ENCODE data around the gene MEGF11.
A peak's percentile ranks its signal among the peaks of the same experiment; 100 is the strongest.

The MEGF11 gene

DNA sequence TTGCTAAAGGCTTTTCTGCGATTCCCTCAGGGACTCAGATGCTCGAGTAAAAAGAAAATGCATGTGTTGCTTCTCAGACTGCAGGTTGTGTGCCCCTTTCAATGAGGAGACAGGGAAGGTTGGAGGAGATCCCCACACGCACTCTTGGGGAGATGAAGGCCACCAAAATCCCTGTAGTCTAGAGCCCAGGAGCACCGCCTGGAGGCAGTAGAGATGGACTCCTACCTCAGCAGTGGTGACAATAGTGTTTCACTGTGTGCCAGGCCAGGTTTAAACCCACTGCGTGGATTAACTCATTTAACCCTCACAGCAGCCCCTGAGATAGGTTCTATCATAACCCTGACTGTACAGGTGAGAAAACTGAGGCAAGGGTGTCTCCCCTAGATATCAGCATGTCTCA, 15.2 kb downstream of the MEGF11 start:
- no peak for DNase-seq

DNA sequence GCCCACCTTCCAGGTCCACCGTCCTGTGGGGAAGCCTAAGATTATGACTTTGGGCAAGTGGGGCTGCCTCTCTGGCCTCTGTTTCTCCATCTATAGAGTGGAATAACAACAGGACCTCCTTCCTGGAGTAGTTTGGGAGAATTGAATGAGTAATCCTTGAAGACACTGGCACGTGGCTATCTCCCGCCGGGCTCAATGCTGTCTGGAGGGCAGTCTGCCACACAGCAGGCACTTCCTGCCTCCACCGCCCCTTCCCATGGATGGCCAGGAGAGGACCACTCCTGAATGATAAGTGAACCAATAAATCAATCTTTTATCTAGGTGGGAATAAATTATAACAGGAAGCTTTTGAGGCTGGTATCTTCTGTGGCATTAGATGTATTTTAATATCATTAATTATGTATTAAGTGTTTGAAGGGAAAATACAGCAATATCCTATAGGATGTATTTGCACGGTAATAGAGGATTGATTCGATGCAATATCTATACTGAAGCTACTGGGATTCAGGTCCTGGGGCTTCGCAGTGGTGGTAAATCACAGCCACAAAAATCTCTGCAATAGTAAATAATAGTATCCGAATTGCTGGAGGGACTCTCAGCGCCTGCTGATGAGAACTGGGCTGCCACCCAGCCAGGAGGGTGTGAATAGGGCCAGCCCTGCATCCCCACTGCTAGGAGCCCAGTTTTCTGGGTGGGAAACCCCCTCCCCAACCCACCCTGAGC, 15.9 kb downstream of the MEGF11 start:
- no peak for DNase-seq

DNA sequence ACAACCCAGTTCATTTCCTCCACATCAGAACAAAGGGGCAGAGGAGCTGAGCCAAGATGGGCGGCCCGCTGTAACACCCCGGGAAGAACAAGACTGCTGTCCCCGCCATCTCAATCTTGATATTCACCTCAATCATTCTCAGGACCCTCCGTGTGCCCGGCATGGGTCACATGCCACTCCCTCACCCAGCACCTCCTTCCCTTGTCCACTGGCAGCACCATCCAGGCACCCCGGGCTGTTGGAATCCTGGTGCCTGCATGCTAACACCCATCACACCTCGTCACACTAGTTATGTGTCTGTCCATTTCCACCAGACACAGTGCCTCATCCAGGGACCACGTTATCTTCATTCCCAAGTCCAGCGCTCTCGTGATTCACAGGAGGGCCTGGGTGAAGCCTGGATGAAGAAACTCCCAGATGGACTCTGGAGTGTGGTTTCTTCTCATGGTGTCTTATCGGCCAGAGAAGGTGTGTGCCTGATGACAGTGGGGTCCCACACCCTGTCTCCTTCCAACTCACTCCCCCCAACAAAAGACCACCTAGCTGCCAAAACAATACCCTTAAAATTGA, 16.7 kb downstream of the MEGF11 start:
- no peak for DNase-seq

DNA sequence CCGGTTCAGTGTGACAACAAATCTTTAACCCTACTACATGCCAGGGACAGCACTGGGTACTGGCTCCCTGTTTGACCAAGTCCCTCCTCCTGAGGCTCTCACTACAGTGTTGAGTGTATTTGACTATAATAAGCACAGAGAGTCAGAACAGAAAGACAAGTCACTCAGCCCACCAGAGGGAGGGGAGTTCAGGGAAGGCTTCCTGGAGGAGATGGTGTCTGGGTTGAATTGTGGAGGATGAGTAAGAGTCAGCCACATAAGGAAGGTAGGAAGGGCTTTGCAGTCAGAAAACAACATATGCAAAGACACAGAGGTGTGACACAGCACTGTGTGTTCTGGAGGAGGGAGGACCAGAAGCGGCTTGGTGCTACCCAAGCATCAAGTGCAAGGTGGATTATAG, 17.7 kb downstream of the MEGF11 start:
- no peak for DNase-seq

DNA sequence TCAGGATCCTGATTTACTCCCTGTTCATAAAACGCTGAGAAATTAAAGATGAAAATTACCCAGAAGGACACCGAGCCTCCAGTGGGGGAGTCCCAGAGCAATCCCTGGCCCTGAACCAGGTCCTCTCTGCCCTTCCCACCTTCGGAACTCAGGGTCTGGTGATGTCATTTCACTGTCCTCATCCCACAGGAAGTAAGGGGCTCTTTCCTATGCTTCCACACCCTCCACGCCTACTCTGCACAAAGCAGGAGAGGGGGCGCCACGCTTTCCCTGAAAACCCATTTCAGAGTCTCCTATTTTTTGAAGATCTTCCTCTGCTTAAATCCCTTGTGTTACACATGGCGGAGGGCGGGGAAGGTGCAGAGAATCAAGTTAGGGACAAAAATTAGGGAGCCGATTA, 18.8 kb downstream of the MEGF11 start:
- DNase-seq, result no peak

DNA sequence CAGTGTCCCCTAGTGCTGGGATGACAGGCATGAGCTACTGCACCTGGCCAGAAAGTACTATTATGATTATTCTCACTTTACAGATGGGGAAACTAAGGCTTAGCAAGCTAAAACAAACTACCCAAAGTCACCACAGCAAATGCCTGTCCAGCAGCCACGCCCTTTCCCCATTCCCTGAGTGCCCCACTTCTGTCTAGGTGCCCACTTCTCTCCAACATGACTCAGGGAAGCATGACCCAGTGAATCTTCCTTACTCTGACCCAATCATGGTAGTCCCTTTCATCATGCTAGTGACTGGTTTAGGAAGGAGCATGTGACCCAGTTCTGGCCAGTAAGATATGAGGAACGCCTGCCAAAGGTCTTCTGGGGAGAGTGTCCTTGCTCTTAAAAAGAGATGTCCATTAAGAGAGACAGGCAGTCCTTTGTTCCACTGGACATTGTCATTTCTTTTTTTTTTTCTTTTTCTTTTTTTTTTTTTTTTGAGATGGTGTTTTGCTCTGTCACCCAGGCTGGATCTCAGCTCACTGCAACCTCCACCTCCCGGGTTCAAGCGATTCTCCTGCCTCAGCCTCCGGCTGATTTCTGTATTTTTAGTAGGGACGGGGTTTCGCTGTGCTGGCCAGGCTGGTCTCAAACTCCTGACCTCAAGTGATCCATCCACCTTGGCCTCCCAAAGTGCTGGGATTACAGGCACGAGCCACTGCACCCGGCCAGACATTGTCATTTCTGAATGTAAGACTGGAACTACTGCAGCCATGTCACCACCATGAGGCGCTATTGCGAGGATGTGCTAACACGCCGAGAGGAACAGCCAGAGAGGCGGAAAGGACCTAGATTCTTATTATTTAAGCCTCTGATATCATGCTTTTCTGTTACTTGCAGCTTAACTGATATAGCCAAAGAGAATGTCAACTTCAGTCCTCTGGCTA, 19.8 kb downstream of the MEGF11 start:
- peak; percentile 27 for DNase-seq

DNA sequence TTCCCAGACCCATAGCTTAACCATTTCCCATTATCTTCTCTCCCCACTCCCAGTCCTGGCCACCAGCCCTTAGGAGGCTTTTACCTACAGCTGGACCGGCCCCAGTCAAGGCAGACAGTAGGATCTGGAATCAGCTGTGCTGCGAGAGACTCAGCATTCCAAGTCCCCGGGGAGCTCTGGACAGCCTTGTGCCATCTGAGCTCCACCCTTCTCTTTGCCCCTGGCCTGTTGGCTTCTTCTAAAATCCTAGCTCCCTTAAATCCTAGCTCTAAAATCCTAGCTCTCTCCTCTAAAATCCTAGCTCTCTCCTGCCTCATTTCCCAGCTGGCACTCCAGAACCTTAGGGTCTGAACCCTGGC, 21.3 kb downstream of the MEGF11 start:
- DNase-seq, result no peak

DNA sequence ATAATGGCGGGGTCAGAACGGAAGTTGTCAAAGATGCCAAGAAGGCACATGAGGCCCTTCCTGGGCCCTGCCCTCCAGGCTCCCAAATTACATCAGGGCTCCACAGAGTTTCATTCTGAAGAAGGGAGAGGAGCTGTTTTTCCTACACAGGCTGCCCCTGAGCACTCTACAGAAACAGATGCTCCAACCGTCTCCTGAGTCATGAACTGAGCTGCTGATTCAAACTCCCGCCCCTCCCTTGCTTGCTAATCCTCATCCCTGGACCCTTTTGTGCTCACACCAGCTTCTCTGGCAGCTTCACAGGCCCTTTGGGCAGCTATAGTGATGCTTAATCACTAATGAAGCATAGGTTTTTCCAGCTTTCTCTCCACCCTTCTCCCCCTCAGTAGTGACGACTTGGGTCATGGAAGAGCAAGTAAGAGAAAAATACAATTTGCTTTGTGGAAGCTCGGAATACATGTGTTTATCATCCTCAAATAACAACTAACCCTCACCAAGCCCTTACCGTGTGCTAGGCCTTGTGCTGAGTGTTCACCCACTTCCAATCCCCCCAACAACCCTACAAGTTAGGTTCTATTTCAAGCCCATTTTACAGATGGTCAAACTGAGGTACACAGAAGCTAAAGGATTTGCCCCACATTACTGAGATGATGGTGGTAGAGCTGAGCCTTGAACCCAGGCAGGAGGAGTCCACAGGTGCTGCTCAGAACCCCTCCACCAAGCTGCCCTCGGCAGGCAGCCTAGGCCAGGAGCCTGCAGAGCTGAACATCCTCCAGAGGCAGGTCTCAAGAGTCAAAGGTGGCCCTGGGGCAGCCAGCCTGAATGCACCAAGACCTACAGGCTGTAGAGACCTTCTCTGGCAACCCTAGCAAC, 21.9 kb downstream of the MEGF11 start:
- peak; percentile 14 for DNase-seq

DNA sequence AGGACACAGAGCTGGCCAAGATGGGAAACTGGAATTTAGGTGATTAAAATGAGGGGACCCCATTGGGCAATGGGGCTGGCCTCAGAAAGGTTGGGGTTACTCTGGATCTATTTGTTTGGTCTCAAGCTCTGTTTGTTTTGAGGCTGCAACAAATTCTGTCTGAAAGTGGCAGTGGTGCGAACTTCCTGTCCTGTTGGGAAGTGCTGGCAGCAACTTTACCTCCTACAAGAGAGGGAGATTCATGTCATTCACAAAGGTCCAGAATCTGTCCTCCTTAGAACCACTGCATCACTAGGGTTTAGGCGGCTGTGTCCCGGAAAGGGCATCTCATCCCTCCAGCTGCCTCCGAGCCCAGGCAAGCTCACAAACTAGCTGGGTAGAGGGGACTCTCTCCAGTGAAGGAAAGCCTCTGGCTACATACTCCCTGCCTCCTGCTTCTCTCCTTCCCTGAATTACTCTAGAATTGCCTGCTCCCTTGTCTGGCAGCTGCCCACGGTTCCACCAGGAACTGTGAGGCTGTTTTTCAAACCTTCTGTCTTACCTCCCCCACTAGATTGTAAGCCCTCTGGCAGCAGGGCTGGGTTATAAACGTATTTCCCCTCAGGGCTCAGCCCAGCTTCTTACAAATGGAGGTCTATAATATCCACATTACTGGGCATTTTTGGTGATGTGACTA, 23.6 kb downstream of the MEGF11 start:
- no peak for DNase-seq

DNA sequence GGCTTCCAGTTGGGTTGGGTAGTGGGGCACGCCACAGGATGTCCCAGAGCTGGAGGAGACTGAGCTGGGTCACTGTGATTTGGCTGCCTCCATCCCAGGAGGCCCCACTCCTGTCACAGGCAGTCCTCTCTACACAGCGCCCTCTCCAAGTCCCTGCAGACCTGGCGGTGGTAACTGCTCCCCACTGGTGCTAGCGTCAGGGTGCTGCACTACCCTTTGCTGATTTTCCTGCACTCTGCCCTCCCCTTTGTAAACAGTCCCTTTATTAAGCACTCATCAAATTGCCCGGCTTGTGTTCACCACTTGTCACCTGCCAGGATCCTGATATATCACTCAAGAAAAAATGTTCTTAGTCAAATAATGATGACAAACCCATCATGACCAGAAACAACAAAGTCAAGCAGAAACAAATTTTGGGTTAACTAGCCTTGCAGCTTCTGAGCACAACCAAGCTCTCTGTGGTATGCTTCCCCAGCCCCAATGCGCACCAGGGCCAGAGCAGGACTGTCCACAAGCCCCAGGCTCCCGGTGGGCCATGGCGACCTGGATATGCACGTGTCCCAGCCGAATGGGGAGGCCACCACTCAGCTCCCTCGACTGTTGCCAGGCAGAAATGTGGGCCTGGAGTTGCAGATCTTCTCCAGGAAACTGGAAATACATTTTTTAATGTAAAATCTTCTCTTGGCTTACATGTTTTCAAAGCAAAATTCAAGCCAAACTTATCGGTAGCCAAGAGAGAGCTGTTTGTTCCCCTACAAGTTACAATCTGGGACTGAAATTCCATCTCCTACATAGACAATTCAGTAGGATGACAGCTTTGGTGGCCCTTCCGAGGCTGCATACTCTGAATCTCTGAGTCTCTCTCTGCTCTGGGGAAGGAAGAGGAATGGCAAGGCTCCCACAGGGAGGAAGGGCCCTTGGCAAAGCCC, 24.5 kb downstream of the MEGF11 start:
- DNase-seq, result no peak

DNA sequence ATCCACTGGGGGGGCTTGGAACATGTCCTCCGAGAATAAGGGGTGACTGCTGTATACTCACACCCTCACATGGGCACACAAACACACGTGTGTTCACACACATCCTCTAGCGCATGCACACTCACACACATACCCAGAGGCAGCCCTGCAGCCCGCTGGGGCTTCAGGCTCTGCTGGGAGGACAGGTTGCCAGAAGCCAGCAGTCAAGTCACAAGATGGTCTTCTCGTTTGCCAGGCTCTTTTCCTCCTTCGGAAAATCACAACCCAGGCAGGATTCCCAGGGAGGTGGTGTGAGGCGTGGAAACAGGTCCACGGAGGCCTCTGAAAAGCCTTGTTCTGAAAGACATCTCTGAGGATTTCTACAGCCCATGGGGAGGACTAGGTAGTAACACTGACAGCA, 26.8 kb downstream of the MEGF11 start:
- DNase-seq, result no peak

DNA sequence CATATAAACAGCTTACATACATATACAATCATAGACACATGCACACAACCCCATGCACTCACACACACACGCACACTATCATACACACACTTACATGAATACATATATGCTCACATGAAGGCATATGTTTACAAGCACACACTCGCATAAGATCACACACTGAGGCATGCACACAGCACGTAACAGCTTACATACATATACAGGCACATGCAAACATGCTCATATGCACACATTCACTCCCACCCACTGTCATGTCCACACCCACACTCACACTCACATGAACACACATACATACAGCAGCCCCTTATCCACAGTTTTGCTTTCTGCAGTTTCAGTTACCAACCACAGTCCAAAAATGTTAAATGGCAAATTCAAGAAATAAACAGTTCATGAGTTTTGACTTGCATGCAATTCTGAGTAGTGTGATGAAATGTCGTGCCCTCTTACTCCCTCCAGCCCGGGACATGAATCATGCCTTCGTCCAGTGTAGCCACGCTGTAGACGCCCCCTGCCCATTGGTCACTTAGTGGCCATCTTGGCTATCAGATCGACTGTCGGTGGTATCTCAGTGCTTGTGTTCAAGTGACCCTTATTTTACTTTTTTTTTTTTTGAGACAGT, 27.8 kb downstream of the MEGF11 start:
- DNase-seq, result no peak

DNA sequence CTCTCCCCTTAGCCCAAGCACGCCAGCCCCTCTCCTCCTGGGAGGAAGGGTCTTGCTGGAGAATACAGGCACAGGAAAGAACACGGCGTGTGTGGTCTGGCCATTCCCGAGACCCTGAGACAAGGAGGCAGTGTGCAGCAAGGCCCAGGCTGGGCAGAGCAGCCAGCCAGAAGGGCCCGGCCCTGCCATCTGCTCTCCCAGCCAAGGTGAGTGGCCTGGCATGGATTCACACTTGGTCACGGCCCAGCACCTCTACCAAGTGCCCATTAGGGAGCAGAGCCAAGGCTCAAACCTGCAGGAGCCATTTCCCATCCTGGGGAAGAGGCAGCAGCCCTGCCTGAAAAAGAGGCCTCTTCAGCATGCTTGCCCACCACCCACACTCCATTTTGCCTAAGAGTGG, 28.6 kb downstream of the MEGF11 start:
- DNase-seq, result no peak

DNA sequence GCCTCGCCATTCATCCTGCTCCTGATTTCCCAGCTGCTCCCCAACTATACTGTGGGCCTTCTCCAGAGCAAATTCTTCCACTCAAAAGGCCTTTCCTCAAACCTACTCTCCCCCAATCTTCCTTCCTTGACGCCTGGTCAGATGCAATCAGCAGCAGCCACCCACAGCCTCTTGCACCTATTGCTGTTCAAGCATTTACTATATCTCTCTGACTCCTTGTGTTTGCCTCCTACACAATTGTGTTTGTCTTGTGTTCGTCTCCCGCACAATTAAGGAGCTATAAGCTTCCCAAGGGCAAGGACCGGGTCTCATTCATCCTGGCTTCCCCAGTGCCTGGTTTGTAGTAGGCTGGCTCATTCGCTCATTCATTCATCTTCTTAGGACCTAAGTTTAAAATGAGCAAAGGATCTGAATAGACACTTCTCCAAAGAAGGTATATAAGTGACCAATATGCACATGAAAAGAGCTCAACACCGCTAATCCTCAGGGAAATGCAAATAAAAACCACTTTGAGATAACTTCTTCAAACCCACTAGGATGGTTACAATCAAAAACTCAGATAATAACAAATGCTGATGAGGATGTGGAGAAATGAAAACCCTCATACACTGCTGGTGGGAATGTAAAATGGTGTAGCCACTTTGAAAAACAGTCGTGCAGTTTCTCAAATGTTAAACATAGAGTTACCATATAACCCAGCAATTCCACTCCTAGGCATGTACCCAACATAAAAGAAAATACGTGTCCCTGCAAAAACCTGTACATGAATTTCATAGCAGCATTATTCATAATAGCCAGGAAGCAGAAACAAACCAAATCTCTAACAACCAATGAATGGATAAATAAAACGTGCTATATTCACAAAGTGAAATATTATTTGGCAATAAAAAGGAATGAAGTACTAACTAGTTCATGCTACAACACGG, 31.0 kb downstream of the MEGF11 start:
- no peak for DNase-seq

DNA sequence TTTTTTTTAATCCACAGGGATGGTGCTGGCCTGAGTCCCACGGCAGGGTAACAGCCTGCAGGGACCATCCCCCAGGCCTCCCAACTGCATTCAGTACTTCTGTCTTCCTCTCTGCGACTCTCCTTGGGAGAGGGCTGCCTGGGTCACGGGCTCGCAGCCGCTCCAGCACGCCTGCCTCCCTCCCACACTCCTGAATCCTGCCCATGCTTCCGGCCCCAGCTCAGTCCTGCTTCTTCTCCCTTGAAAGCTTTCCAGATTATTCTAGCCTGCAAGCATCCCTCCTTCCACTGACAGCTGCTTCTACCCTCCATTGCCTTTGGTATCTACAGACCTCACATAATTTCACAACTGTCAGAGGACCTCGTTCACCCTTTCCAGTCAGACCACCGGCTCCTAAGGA, 32.4 kb downstream of the MEGF11 start:
- DNase-seq, result no peak

DNA sequence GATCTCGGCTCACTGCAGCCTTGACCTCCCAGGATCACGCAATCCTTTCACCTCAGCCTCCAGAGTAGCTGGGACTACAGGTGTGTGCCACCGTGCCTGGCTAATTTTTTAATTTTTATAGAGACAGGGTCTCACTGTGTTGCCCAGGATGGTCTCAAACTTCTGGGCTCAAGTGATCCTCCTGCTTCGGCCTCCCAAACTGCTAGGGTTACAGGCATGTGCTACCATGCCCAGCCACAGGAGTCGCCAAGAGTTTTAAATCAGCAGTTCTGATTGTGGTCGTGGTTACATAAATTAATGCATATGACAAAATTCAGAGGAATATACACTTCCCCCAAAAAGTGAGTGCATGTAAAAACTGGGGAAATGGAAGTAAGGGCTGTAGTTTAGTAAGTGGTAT, 32.9 kb downstream of the MEGF11 start:
- no peak for DNase-seq

DNA sequence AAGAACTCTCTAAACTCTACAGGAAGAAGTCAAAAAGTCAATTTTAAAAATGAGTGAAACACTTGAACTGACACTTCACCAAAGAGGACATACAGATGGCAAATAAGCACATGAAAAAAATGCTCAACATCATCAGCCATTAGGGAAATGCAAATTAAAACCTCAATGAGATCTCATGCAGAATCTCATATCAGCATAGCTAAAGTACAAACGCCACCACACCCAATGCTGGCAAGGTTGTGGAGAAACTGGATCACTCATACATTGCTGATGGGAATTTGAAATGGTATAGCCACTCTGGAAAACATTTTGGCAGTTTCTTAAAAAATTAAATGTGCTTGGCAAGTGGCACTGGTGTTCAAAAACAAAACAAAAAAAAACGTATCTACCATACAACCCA, 34.2 kb downstream of the MEGF11 start:
- no peak for DNase-seq

DNA sequence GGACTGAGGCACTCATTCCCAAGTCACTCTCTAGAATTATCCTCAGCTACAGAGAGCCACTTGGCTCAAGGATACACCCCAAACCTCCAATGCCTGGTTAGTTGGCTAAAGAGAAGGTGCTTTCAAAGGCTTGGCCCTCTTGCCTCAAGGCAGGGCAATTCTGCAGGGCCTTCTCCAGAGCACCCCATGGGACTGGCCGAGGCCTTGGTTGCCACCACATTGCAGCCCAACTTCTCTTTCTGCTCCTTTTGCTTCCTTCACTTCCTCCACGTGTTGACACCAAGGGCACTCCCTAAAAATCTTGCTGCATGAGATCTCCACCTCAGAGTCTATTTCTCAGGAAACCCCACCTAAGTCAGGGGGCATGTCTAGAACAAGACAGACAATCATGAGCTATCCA, 36.7 kb downstream of the MEGF11 start:
- no peak for DNase-seq

DNA sequence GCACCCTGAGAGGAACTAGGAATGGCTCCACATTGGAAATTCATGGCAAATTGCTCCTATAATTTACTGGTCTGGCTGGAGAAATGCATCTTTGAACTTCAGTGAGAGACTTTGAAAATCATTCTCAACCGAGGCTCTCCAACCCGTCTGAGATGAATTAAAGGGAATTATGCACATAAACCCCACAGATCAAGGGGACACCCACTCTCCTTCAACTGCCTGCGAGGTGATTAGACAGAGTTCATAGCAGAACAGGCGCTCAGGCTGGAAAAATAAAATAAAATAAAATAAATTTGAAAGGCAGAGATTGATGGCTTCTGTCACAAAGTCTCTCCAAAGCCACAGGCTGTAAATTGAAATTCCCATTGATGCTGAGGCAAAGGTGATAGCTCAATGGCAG, 37.7 kb downstream of the MEGF11 start:
- no peak for DNase-seq

DNA sequence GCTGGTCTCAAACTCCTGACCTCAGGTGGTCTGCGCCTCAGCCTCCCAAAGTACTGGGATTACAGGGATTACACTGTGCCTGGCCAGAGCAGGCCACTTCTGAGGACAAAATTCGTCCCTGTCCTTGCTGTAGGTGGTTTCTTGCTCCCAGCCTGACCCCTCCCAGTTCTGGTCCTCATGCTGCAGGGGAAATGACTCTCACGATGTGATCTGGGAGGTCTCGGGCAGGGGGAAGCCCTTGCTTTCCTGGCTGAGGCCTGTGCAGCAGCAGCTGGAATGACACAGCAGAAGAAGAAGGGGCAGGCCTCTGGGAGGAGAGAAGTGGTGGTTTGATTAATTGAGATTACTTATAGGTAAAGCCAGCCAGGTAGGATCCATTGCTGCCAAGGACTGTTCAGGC, 39.3 kb downstream of the MEGF11 start:
- no peak for DNase-seq
